Measurements from ENCODE around the gene WNT16.
"Not testable (repeated sequence)": the region's sequence is repeated elsewhere in the genome, so short reads cannot be mapped to it uniquely, and the experiment has no call there.

WNT16 gene

DNA sequence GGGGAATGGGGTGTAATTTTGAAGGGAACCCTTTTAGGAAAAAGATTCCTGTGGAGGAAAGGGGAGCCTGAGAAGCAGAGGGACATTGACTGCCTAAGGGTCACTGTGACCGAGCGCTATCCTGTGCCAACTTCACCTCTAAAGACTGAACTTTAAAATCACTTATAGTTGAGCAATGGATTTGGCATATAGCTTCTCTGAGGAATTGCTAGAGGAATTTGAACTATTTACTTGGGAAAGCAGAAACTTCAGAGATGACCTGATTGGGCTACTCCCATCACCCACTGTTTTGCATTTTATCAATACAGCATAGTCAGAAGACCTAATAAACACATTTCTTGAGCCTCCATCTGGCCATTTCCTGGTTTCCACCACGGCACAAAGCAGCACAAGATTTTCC, 23.7 kb upstream of the WNT16 start:
- no peak for DNase-seq (ENCODE audit: low read depth, low spot score)
- no peak overlapping the region for H3K4me3 ChIP-seq (ENCODE audit: low read depth, low read length)
- in situ Hi-C loops (cut with HindIII; ENCODE audit: low sequenced_read_pairs), result no loop called here
- TF ChIP-seq, protein P1, sequence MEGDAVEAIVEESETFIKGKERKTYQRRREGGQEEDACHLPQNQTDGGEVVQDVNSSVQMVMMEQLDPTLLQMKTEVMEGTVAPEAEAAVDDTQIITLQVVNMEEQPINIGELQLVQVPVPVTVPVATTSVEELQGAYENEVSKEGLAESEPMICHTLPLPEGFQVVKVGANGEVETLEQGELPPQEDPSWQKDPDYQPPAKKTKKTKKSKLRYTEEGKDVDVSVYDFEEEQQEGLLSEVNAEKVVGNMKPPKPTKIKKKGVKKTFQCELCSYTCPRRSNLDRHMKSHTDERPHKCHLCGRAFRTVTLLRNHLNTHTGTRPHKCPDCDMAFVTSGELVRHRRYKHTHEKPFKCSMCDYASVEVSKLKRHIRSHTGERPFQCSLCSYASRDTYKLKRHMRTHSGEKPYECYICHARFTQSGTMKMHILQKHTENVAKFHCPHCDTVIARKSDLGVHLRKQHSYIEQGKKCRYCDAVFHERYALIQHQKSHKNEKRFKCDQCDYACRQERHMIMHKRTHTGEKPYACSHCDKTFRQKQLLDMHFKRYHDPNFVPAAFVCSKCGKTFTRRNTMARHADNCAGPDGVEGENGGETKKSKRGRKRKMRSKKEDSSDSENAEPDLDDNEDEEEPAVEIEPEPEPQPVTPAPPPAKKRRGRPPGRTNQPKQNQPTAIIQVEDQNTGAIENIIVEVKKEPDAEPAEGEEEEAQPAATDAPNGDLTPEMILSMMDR (IDR thresholded peaks at IDR 0.05; ENCODE audit: low read depth, low read length), result no peak

DNA sequence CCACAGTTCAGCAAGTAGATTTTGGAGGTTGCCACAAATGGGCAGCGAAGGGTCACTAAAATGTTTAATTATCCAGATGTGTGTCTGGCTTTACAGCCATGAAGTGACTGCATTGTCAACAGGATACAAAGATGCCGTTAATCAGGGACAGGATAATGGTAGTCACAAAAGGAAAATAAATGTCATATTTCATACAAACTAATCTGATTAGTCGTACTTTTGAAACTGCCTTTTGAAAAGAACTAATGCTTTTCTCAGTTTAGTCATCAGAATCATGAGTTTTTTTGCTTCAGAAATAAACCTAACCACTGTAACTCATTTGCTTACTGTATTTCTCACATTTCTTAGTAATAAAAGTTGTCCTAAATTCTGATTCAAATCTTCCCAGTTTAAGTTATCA, 22.2 kb upstream of the WNT16 start:
- TF ChIP-seq, protein P1 (IDR thresholded peaks at IDR 0.05; ENCODE audit: low read depth, low read length), result no peak
- in situ Hi-C loops (cut with HindIII; ENCODE audit: low sequenced_read_pairs), result no loop called here
- DNase-seq (ENCODE audit: low read depth, low spot score), result no peak
- no peak overlapping the region for H3K4me3 ChIP-seq (ENCODE audit: low read depth, low read length)

DNA sequence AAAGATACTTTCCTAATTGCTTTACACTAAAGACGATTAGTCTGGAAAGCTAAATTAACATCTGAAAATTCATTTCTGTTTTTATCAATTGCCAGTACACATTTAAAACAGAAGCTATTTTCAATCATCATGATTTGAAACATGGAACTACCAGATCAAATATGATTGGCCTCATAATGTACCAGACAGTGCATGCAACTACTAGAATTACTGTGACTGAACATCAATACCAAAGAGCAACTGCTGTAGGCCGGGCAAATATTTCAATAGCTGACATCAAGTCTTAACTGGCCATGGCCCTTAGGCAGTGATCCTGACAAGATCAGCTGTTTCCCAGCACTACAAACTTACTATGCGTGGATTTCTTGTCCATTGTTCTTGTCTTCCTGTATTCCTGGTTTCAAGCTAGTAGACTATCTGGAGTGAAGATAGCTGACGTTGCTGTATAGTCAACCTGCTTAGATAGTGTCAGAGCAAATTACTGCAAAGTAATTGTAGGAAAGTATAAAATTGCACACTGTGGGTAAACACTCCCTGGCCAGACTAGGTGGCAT, 21.7 kb upstream of the WNT16 start:
- no peak for DNase-seq (ENCODE audit: low read depth, low spot score)
- no peak overlapping the region for H3K4me3 ChIP-seq (ENCODE audit: low read depth, low read length)
- in situ Hi-C loops (cut with HindIII; ENCODE audit: low sequenced_read_pairs), result no loop called here
- TF ChIP-seq, protein P1 (IDR thresholded peaks at IDR 0.05; ENCODE audit: low read depth, low read length), result no peak

DNA sequence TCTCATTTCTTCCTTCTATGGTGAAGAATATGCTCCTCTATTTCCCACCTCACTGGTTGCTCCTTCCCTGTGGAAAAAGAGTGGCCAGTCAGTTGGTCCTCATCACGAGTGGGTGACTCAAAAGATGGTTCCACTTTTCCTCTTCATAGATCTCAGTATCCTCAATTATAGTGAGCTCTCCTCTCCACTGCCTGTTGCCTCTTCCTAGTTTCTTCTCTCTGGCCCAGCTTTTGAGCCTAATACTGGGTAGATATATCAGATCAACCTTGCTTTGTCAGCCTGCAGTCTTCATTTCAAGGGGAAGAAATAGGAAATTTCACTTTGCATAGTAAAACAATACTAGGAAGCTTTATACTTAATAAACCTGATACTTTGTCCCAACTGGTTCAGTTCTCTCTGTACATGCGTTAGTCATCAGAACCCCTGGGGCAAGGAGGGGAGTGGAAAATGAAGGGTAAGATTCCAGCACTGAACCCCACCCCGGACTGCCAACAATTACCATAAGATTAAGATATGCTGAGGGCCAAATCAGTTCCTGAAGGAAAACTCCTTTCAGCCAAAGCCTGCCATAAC, 15.5 kb upstream of the WNT16 start:
- no peak for DNase-seq (ENCODE audit: low read depth, low spot score)
- no peak overlapping the region for H3K4me3 ChIP-seq (ENCODE audit: low read depth, low read length)
- in situ Hi-C loops (cut with HindIII; ENCODE audit: low sequenced_read_pairs), result no loop called here
- TF ChIP-seq, protein P1 (IDR thresholded peaks at IDR 0.05; ENCODE audit: low read depth, low read length), result no peak

DNA sequence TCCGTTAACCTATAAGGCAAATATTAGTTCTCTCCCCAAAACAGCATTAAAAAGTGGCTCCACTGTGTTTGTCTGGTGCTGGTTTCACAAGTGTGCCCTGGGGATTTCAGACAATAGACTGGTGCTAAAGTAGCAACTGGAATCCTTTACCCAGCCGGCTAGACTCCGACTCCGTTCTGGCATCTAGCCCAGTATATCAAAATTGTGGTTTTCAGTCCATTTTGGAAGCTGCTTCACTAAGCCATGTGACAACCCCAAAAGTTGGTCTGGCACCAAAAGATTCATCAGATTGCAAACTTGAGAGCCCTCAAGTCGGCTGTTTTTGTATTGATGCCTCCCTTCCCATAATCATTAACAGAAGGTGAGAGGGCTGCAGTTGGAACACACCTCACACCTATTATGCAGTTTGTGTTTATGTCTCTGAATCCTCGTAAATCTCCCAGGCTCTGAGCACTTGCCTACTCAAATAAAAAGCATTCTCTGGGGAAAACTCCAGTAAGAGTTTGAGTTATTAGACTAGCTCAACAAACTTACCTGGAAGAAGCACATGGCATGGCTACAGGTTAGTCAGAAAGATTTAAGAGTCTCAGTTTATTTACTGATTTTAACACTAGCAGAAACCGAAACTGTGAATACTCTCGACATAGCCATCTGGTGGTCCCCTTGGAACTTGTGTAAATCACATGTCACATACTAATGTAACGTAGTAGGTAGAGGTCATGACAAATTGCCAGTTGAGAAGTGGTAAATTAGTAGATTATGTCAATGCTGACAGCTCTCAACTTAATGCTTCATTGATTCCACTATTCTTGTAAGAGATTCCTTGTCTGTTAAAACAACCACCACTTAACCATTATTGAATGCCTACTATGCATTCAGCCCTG, 14.8 kb upstream of the WNT16 start:
- TF ChIP-seq, protein P1 (IDR thresholded peaks at IDR 0.05; ENCODE audit: low read depth, low read length), result no peak
- no peak overlapping the region for H3K4me3 ChIP-seq (ENCODE audit: low read depth, low read length)
- peak; percentile 50 for DNase-seq (ENCODE audit: low read depth, low spot score)
- in situ Hi-C loops (cut with HindIII; ENCODE audit: low sequenced_read_pairs), result no loop called here

DNA sequence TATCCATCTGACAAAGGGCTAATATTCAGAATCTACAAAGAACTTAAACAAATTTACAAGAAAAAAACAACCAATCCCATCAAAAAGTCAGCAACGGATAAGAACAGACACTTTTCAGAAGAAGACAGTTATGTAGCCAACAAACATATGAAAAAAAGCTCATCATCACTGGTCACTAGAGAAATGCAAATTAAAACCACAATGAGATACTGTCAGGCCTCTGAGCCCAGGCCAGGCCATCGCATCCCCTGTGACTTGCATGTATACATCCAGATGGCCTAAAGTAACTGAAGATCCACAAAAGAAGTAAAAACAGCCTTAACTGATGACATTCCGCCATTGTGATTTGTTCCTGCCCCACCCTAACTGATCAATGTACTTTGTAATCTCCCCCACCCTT, 13.6 kb upstream of the WNT16 start:
- H3K4me3 ChIP-seq (ENCODE audit: low read depth, low read length); in situ Hi-C loops (cut with HindIII; ENCODE audit: low sequenced_read_pairs); DNase-seq (ENCODE audit: low read depth, low spot score): not testable (repeated sequence)

DNA sequence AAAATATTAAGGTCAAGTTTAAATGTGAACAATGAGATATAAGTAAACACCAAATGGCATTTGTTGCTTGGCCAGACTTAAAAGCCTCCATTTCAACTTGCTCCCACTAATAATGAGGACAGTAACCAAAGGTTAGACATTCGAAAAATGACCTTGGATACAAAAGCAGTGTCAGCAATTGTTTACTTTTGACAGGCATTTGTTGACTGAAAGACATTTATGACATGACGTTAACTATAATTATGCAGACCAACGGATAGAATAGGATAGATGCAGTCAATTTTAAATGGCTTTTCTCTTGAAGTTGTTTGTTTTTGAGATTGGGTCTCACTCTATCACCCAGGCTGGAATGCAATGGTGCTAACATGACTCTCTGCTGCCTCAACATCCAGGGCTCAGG, 6.3 kb upstream of the WNT16 start:
- in situ Hi-C loops (cut with HindIII; ENCODE audit: low sequenced_read_pairs), result no loop called here
- H3K4me3 ChIP-seq (ENCODE audit: low read depth, low read length), result no peak overlapping the region
- no peak for DNase-seq (ENCODE audit: low read depth, low spot score)
- TF ChIP-seq, protein P1 (IDR thresholded peaks at IDR 0.05; ENCODE audit: low read depth, low read length), result no peak

Data from astrocyte of the spinal cord (primary cell).